Measurements from ENCODE around the gene INVS.

DNA sequence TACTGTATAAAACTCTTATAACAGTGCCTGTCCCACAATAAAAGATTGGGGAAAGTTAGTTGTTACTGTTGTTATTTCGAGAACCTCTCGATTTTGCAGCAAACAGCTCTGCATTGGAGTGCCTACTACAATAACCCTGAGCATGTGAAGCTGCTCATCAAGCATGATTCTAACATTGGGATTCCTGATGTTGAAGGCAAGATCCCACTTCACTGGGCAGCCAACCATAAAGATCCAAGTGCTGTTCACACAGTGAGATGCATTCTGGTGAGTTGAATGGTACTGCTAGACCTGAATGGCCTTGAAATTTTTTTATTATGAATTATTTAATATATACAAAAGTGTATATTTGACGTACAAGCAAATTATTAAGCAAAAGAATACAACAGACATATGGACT lies 130.5 kb downstream of the INVS start:
- TF ChIP-seq, protein P1, sequence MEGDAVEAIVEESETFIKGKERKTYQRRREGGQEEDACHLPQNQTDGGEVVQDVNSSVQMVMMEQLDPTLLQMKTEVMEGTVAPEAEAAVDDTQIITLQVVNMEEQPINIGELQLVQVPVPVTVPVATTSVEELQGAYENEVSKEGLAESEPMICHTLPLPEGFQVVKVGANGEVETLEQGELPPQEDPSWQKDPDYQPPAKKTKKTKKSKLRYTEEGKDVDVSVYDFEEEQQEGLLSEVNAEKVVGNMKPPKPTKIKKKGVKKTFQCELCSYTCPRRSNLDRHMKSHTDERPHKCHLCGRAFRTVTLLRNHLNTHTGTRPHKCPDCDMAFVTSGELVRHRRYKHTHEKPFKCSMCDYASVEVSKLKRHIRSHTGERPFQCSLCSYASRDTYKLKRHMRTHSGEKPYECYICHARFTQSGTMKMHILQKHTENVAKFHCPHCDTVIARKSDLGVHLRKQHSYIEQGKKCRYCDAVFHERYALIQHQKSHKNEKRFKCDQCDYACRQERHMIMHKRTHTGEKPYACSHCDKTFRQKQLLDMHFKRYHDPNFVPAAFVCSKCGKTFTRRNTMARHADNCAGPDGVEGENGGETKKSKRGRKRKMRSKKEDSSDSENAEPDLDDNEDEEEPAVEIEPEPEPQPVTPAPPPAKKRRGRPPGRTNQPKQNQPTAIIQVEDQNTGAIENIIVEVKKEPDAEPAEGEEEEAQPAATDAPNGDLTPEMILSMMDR (IDR thresholded peaks at IDR 0.05; ENCODE audit: borderline replicate concordance, extremely low read depth, low read length, poor library complexity, severe bottlenecking) = no peak
- no peak for TF ChIP-seq EZH2 (IDR thresholded peaks at IDR 0.05; ENCODE audit: borderline replicate concordance, low read depth, low read length, severe bottlenecking)
